Right ventricle myocardium inferior (tissue), 1 donor: ENCODE data around the gene TRDMT1. TPM values are rescaled to one million over a fixed set of nuclear protein-coding genes. Genes with fewer than 3 reads are reported as not detected.
"Not testable (repeated sequence)": the region's sequence is repeated elsewhere in the genome, so short reads cannot be mapped to it uniquely, and the experiment has no call there.

Experiments
- ATAC-seq: fragments of 200-7000 bp; cut with Tn5 transposase; one replicate; pipeline ENCODE4 v1.9.1; 2020; ENCODE audit warnings: mild to moderate bottlenecking, moderate library complexity
- DNase-seq: peaks from one replicate; pipeline ENCODE4 v3.0.0; 2021; ENCODE audit errors: missing footprints
- intact Hi-C: fragments of 100-400 bp; cut with DNase I; formaldehyde crosslinking; loops from one replicate; pipeline ENCODE4 v1.11.0; 2022
- total RNA-seq: library from RNA; stranded (reverse); fragmentation: NEBNext Ultra II Directional; extraction: Animal tissue kit (Norgen Biotek cat#: 25700); gene quantifications from one replicate; pipeline ENCODE4 v1.2.1, GENCODE V29; 2021
- donor health status: DM: no; HTN: yes; CAD: no; lungs with severe emphysema.

TRDMT1 gene
- total RNA-seq, 1 donor from 2014 or later, result 4.5 TPM

DNA sequence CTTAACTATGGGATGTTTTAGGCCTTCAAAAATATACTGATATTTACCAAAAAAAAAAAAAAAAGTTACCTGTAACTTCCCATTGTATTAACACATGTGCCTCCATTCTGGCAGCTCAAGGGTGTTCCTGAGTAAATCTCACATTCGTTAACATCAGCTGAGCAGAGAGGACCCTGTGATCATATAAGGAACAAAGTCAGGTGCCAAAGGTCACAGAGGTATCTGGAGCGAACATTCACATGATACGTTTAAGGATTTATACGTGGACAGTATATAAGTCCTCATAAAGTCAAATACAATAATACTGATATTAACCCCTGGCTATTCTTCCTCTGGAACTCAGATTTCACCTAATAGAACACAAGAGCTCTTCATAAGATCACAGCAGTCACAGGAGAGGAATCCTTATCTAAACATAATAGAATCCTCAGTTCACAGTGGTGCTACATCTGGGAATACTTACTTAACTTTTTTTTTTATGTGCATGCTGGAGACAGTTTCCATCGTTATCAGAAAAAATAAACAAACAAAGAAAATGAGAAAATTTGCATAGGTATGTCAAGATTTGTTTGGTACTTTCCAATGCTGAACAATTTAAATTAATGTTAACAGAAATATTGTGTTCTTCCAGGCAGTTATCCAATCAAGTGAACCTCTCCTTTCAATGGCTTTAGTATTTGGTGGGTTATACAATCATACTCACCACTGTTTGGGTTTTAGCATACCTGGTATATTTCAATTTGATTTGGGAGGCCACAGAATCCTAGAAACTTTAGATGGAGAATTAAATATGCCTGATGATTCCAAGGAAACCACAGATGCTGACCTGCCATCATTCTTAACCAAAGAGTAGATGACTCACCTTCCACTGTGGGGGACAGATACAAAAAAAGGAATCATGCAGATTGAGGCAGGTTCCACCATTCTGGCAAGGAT is 78.5 kb downstream of the TRDMT1 start:
- no peak for DNase-seq
- ATAC-seq, result no peak
- intact Hi-C loops, result no loop called here

DNA sequence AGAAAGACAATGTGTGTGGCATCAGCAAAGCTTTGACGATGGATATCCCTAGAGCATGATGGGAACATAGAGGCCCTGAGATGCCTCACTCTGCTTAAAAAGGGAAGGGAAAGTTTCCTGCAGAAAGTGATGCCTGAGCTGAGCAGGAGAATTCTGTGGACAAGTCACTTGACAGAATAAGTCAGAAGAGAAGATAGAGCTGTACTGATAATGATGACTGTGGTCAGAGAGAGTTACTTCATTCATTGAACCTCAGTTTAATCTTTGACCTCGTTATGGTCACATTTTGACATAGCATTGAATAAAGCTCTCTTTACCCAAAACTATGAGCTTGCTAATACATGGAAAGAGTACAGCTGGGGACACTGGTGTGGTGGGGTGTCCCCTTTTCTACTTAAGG is 79.4 kb downstream of the TRDMT1 start:
- intact Hi-C loops, result no loop called here
- DNase-seq (no peak), ATAC-seq (no peak)

DNA sequence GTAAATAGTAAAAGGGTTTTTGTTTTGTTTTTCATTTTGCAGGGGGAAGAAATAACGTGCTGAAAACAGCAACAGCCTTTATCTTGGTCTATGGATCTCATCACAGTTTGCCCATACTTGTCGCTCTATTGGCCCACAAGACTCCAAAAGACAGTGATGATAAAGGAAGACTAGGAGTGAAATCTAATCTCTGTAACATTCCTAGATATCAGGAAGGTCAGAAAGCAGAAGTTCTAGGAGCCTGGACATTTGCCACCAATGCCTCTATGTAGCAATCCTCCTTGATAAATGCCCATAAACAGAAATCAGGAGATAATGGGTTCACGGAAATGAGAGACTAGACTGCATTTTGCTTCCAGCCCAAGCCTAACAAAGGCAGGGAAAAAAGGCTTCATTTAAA is 80.8 kb downstream of the TRDMT1 start:
- ATAC-seq (no peak), DNase-seq (no peak)
- intact Hi-C loops, result no loop called here

DNA sequence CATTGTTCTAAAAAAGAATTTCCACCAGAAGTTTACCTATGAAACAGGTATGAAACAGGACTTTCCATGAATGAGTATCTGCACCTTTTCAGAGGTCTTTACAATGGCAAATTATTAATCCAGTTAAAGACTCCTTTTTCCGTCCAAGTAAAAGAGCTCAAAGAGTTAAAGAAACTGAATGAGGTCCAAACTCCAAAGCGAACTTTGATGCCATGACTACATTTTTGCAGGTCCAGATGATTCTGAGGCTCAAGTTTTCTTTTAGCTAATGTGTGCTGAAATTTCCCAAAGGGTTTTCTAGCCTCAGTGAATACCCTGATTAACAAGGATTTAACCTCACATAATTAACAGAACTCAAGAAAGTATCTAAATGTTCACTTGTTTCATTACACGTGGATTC is 81.6 kb downstream of the TRDMT1 start:
- no peak for DNase-seq
- intact Hi-C loops, result no loop called here
- ATAC-seq, result no peak

DNA sequence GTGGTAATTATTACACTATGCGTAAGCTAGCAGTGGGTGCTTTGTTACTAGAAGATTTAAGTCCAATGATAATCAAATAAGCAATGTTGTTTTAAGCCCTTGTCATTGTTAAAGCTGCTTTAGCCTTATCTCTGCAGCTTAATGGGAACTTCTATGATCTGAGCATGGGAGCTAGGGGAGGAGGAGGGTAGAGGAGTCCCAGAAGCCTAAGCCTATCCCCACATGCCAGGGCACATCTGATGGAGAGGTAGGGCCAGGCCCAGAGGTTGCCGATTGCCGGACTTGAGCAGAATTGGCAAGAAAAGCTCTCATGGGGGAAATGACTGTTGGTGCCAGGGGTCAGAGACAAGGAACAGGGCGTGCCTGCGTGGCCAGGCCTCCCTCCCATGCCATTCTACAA is 85.3 kb downstream of the TRDMT1 start:
- intact Hi-C loops, result no loop called here
- ATAC-seq (no peak), DNase-seq (no peak)

DNA sequence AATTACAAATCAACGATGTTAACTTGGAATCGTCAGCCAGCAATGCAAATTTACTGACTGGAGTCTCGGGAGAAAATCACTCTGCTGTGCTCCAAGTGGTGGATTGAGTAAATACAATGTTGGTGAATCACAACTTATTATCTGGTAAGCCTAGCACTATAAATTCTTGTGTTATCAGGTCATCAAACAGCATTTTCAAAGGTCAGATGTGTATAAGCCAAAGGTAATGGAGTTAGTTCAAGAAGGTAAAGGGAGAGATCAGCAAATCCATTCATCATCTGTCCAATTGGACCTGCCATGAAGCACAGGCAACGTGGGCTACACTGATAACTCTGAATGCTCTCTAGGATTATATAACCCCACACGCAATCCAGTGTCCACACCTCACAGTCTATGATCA is 85.8 kb downstream of the TRDMT1 start:
- intact Hi-C loops, result no loop called here
- no peak for DNase-seq
- ATAC-seq, result no peak

DNA sequence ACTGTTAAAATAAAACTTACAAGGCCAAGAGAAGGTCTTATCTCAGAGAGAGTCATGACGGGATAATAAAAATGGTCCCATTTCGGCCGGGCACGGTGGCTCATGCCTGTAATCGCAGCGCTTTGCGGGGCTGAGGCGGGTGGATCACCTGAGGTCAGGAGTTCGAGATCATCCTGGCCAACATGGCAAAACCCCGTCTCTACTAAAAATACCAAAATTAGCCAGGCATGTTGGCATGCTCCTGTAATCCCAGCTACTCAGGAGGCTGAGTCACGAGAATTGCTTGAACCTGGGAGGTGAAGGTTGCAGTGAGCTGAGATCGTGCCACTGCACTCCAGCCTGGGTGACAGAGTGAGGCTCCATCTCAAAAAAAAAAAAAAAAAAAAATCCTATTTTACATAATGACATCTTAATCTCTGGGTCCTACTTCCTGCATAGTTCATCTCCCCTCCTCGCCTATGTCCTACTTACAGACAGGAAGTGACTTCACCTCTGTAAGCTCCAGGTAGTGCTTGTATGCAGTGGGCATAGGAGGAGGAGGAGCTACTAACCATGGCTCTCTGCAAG is 86.5 kb downstream of the TRDMT1 start:
- intact Hi-C loops, DNase-seq, ATAC-seq: not testable (repeated sequence)

DNA sequence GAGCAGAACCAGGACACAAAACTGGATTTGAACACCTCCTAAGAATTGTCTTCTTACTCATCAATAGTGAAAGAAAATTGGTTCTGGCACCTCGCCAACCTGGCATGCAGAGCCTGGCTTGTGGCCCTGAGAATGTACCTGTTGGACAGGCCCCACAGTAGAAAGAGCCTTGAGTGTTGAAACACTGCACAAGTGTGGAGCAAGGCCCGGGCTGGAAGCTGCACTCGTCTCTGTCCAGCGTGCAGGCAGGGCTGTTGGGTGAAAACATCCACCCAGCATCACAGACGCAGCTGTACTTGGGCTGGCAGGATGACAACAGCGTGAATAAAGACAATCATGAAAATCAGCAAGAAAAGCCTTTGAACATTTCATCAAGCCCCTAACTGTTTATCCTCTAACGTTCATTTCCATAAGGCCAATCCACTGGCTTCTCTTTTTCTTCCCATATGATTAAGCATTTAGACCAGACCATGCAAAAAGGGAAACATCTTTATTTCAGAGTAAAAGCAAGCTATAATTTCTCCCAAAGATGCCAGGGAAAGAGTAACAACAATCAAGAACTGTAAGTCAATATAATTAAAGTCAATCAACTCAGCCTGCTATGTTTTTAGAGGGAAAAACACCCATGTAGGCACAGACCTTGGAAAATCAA is 87.5 kb downstream of the TRDMT1 start:
- ATAC-seq (no peak), DNase-seq (no peak)
- intact Hi-C loops, result no loop called here

DNA sequence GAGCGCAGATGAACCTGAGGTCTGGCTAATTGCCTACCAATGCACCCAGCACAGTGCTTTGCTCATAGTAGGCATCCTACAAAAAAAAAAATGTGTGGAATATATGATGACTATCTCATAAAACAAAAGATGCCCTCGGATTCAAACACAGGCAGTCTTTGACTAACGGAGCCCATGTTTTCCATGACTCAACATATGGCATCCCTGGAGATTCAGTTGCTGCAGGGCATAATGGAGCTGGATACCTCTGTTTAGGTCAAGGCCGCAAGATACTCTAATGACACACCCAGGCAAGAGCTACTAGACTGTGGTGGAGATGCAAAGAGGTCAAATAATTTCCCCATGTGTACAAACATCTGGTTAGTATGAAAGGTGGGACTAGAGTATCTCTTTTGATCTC is 88.1 kb downstream of the TRDMT1 start:
- no peak for ATAC-seq
- DNase-seq, result no peak
- intact Hi-C loops, result no loop called here

DNA sequence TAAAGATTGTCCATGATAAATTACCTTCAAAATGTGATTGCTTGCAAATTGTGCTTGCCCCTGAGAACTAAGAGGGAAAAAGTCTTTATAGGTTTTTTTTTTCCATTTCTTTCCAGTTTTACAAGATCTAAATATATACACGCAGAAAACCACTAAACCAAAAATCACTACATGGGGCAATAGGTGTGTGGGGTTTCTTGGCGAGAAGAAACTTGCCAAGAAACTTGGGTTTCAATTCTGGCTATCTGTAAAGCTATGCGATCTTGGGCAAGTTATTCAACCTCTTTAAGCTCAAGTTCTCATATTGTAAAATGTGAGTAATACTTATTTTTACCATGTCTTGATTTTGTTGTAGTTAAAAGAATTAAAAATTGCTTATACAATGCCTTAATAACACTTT is 88.9 kb downstream of the TRDMT1 start:
- intact Hi-C loops, result no loop called here

DNA sequence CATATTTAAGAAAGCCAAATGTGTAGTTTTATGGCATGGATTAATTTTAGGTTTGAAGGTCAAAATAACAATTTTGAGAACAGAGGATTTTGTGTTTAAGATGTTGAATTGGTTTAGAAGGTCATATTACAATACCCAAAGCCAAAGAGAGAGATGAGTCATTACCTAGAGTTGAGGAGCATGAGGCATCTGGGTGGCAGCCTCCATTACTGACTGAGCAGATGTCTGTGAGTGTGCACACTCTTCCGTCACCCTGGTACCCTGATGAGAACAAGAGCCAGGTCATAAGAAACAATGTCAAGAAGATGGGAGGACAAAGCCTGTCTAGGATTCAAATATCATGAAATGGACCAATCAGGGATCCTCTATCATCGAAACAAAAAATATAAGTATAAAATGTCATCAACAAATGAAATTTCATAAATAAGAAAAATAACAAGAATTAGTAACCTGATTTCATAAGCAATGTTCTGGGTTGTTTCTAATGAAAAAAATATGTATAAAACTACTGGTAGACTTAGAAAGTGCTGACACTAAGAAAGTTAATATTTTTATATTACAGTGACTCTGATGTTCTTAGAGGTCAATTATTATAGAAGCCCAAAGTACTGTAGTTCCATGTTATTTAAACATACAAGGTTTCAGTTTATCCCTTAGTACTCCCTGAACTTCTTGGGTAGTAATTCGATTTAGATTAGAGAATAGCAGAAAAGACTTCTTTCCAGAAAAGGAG is 91.8 kb downstream of the TRDMT1 start:
- no peak for DNase-seq
- intact Hi-C loops, result no loop called here
- no peak for ATAC-seq

More for the DNA sequence above, 88.9 kb downstream of the TRDMT1 start:
- no peak for ATAC-seq
- no peak for DNase-seq

DNA sequence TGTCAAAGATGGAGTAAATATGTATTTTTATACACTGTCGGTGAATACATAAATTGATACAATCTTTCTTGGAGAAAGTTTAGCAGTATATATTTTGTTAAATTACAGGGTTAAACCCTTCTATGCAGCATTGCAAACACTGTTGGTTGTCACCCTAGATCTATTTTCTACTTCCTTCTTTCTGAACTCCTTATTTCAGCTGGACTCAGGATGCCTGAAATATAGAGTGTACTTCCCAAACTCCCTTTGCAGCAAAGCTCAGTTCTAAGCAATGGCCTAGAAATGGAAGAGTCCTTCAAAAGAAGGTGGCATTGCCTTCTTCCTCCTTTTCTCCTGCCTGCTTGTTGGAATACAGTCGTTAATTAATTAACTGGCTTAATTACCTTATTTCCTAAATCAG is 92.4 kb downstream of the TRDMT1 start:
- no peak for ATAC-seq
- intact Hi-C loops, result no loop called here
- DNase-seq, result no peak

DNA sequence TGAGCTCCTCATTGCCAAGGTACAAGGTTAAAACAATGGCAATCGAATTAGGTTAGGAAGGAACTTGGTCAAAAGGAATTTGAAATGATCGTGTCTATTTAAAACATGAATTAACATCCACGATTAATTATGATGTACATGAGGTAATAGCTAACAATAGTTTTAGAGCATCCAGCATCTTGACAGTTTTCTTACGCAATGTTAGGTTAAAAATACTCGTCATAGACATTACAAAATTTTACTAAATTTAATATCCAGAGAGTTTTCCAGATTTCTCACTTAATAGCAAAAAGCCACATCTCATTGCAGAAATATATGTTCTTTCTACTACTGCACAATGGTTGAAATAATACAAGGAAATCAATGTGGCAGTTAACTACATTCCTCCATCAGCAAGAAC is 94.5 kb downstream of the TRDMT1 start:
- DNase-seq (no peak), ATAC-seq (no peak)
- intact Hi-C loops, result no loop called here

DNA sequence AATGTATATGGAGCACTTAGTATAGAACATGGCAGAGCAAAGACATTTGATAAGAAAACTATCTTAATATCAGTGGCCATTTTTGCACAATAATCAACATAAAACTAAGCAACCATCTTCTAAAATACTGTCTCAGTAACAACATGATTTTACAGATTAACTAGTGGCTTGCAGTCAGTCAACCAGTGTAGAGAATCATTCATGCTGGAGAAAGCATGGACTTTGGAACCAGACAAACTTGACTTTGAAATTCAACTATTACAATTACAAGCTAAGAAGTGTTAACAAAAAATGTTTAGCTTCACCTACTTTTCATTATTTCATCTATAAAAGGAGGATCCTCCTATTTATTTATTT is 99.6 kb downstream of the TRDMT1 start:
- ATAC-seq, result no peak
- DNase-seq, result no peak
- intact Hi-C loops, result no loop called here

DNA sequence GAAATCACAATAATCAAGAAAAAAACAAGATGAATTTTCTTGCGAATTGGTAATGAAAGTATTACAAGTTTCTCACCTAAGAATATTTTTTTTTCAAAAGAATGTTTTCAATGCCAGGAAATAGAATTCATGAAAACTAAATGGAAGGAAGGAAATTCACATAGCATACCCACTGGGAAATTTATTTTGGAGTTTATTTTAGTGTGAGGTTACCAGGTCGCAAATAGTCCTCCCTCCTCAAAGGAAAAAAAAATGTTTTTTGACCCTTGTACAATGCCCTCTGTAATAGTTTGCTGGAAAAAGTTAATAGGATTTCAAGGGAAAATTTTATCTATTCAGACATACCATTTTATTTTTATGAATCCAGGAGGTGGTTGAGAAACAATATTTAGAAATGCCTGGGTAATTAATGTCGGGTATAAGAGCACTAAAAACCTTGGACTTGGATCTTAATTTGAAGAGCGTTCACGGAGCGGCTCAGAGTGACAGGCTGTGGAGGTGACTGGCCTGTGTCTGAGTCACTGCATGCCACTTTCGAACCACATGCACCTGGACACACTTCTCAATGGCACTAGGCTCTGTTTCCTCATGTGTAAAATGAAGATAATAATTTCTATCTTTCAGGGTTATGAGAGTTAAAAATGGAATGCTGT is 100.1 kb downstream of the TRDMT1 start:
- intact Hi-C loops, result no loop called here
- no peak for ATAC-seq
- DNase-seq, result no peak

DNA sequence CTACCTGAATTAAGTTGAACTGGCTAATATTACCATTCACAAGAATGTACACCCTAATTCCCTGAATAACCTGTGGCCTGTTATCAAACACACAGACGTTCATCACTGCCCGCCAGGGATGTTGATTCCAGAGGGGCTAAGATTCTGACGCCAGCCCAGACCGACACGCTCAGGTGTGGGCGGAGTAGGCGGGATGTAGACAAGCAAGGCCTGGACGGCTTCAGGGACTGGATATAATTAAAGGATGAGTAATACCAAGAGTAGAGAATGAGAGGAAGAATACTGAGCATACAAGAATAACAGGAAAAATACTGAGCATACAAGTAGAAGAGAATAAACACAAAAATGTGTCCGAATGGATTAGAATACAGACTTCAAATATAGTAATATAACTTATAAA is 100.9 kb downstream of the TRDMT1 start:
- ATAC-seq, result no peak
- intact Hi-C loops, result no loop called here
- DNase-seq, result no peak

DNA sequence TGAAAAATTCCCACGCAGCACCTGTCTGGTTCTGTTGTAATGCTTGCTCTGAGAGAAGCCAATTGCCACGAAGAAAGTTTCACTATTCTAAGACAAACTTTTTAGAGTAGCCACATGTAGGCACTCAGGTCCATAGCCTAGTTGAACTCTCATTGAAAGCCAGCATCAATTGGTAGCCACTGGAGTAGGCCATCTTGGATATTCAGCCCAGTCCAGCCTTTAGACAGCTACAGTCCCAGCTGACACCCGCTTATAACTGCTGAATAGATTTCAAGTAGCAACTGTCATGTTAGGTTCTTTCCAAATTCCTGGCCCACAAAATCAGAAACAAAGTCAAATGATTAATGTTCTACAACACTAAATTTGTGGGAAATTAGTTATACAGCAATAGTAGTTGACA is 103.5 kb downstream of the TRDMT1 start:
- intact Hi-C loops, result no loop called here
- no peak for DNase-seq
- no peak for ATAC-seq
